Mesenchymal stem cell (in vitro differentiated cells and primary cell): ENCODE results near the gene PARM1. TPM values are rescaled to one million over a fixed set of nuclear protein-coding genes. Genes with fewer than 3 reads are reported as not detected.

Experiments
- DNase-seq: peaks from one replicate; pipeline ENCODE4 v3.0.0-alpha.2; 2013
- H2AFZ ChIP-seq: one replicate; pipeline ENCODE4 v1.6.1; 2013; ENCODE audit warnings: low read depth, mild to moderate bottlenecking, control low read depth, inconsistent platforms, low read length, moderate library complexity
- H2AK5ac ChIP-seq: 2 replicates; pipeline ENCODE4 v1.6.1; 2013; ENCODE audit warnings: low read length, moderate library complexity, mild to moderate bottlenecking, inconsistent platforms; ENCODE audit not compliant: severe bottlenecking
- H2BK120ac ChIP-seq: one replicate; pipeline ENCODE4 v1.6.1; 2013; ENCODE audit warnings: low read depth, mild to moderate bottlenecking, inconsistent platforms, low read length, moderate library complexity
- H2BK12ac ChIP-seq, 2 experiments: one replicate each; pipeline ENCODE4 v1.6.1; 2013; ENCODE audit warnings: inconsistent platforms in 2 of 2, low read length in 2 of 2, mild to moderate bottlenecking in 2 of 2, moderate library complexity in 2 of 2, control low read depth in 1 of 2
- H2BK15ac ChIP-seq: one replicate; pipeline ENCODE4 v1.6.1; 2013; ENCODE audit warnings: mild to moderate bottlenecking, low read depth, inconsistent platforms; ENCODE audit not compliant: poor library complexity, severe bottlenecking
- H2BK5ac ChIP-seq: 2 replicates; pipeline ENCODE4 v1.6.1; 2013; ENCODE audit warnings: low read depth, mild to moderate bottlenecking, low read length, control low read depth, inconsistent platforms; ENCODE audit not compliant: poor library complexity, severe bottlenecking
- H3K14ac ChIP-seq, 2 experiments: one replicate each; pipeline ENCODE4 v1.6.1; 2013; ENCODE audit warnings: inconsistent platforms in 2 of 2, low read length in 2 of 2, control low read depth in 1 of 2, mild to moderate bottlenecking in 1 of 2, moderate library complexity in 1 of 2
- H3K18ac ChIP-seq, 2 experiments: one replicate each; pipeline ENCODE4 v1.6.1; 2013; ENCODE audit warnings: inconsistent platforms in 2 of 2, low read length in 2 of 2, control low read depth in 1 of 2, low read depth in 1 of 2, mild to moderate bottlenecking in 1 of 2
- H3K23ac ChIP-seq, 2 experiments: one replicate each; pipeline ENCODE4 v1.6.1; 2013; ENCODE audit warnings: inconsistent platforms in 2 of 2, low read length in 2 of 2, mild to moderate bottlenecking in 2 of 2, moderate library complexity in 2 of 2, control low read depth in 1 of 2
- H3K27ac ChIP-seq: 2 replicates; pipeline ENCODE4 v1.5.1; 2013; ENCODE audit warnings: mild to moderate bottlenecking, moderate library complexity, low read length, control low read depth, inconsistent platforms; ENCODE audit not compliant: poor library complexity, severe bottlenecking
- H3K27me3 ChIP-seq, 2 experiments: 2 replicates each; pipeline versions ENCODE4 v1.6.1 to v1.7.0; 2013; ENCODE audit warnings: low read length in 2 of 2, mild to moderate bottlenecking in 2 of 2, moderate library complexity in 2 of 2, control low read depth in 1 of 2, inconsistent platforms in 1 of 2; ENCODE audit not compliant: control insufficient read depth in 1 of 2, insufficient read depth in 1 of 2
- H3K36me3 ChIP-seq, 2 experiments: 2 replicates each; pipeline versions ENCODE4 v1.6.1 to v1.7.0; 2013; ENCODE audit warnings: low read length in 2 of 2, control low read depth in 1 of 2, inconsistent platforms in 1 of 2, low read depth in 1 of 2, mild to moderate bottlenecking in 1 of 2; ENCODE audit not compliant: insufficient read depth in 2 of 2, control insufficient read depth in 1 of 2
- H3K4ac ChIP-seq, 2 experiments: one replicate each; pipeline ENCODE4 v1.6.1; 2013; ENCODE audit warnings: inconsistent platforms in 2 of 2, low read length in 2 of 2, mild to moderate bottlenecking in 2 of 2, moderate library complexity in 2 of 2, control low read depth in 1 of 2, low read depth in 1 of 2
- H3K4me1 ChIP-seq: 2 replicates; pipeline ENCODE4 v1.6.1; 2013; ENCODE audit warnings: low read depth, low read length, control low read depth; ENCODE audit not compliant: control insufficient read depth, insufficient read depth
- H3K4me2 ChIP-seq: 2 replicates; pipeline ENCODE4 v1.6.1; 2013; ENCODE audit warnings: low read length, mild to moderate bottlenecking, inconsistent platforms; ENCODE audit not compliant: poor library complexity, severe bottlenecking
- H3K4me3 ChIP-seq, 2 experiments: 2 replicates each; pipeline versions ENCODE4 v1.5.1 to v1.7.0; 2013; ENCODE audit warnings: low read length in 2 of 2, mild to moderate bottlenecking in 2 of 2, control low read depth in 1 of 2, low read depth in 1 of 2; ENCODE audit not compliant: insufficient read depth in 1 of 2
- H3K79me1 ChIP-seq: replicated peaks from 2 replicates; pipeline ENCODE4 v1.6.1; 2013; ENCODE audit warnings: mild to moderate bottlenecking, control low read depth, low read length, inconsistent platforms; ENCODE audit not compliant: poor library complexity, severe bottlenecking
- H3K9ac ChIP-seq: 2 replicates; pipeline ENCODE4 v1.7.0; 2013; ENCODE audit warnings: mild to moderate bottlenecking, low read length, moderate library complexity
- H3K9me3 ChIP-seq: 2 replicates; pipeline ENCODE4 v1.7.0; 2013; ENCODE audit warnings: mild to moderate bottlenecking, low read length; ENCODE audit not compliant: control insufficient read depth
- H4K8ac ChIP-seq: one replicate; pipeline ENCODE4 v1.6.1; 2013; ENCODE audit warnings: inconsistent platforms, mild to moderate bottlenecking, low read length, moderate library complexity
- H4K91ac ChIP-seq: one replicate; pipeline ENCODE4 v1.6.1; 2013; ENCODE audit warnings: mild to moderate bottlenecking, low read length, inconsistent platforms
- WGBS: methylation state at CpG from one replicate; pipeline ENCODE4 v1.1.7; 2013; ENCODE audit warnings: mixed read lengths; 5-methylcytosine and 5-hydroxymethylcytosine counted together
- polyA plus RNA-seq, 2 experiments: library from polyadenylated mRNA; stranded (reverse); fragments of 200-250 nt; gene quantifications; one replicate each; pipeline ENCODE4 v1.2.3, GENCODE V29; 2013

The PARM1 gene, protein sequence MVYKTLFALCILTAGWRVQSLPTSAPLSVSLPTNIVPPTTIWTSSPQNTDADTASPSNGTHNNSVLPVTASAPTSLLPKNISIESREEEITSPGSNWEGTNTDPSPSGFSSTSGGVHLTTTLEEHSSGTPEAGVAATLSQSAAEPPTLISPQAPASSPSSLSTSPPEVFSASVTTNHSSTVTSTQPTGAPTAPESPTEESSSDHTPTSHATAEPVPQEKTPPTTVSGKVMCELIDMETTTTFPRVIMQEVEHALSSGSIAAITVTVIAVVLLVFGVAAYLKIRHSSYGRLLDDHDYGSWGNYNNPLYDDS
- polyA plus RNA-seq (2013, experiment 1 of 2): 69.4 TPM
- 70.1 TPM for polyA plus RNA-seq (2013, experiment 2 of 2)

DNA sequence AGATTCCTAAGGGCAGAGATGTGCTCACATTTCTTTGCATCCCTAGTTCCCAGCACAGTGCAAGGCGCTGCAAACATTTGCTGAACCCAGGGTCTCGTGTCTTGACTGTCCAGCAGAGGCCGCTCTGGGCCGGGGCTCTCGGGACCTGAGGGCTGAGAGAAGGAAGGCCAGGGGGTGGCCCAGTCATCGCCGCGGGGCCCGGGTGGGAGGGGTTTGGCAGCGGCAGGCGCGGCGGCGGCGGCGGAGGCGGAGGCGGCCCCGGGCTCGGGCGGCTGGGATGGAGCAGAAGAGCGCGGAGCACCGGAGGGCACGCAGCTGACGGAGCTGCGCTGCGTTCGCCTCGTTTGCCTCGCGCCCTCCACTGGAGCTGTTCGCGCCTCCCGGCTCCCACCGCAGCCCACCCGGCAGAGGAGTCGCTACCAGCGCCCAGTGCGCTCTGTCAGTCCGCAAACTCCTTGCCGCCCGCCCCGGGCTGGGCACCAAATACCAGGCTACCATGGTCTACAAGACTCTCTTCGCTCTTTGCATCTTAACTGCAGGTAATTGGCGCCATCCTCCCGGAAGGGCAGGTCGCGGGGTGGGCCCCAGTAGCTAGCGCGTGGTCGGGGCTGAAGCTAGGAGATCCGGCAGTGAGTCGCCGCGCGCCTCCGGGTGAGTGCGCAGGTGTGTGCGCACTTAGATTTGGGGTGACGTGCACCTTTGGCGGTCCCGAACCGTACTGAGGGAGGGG, at the start of gene PARM1:
TSS of gene PARM1 (plus strand) at position 285 of the 730 bp plus-strand sequence. CDS start at position 497, 212 bp downstream.
- Histone ChIP-seq H3K4me2 (peak within 1 kb of the TSS; percentile 83), H3K4ac (peak within 1 kb of the TSS in 1 of 2 experiments; percentile 24), H2BK120ac (no peak within 1 kb of the TSS), H3K79me1 (no peaks in the 10 kb centered on the region), H2BK5ac (no peak within 1 kb of the TSS), H4K8ac (peak within 1 kb of the TSS; percentile 19), H3K36me3 (no peaks in the 10 kb centered on the region), H4K91ac (no peak within 1 kb of the TSS), H2BK12ac (peak within 1 kb of the TSS in 1 of 2 experiments; percentile 40), H2AFZ (peak within 1 kb of the TSS; percentile 3), H3K18ac (peak within 1 kb of the TSS; percentile 29 to 84), H3K14ac (peak within 1 kb of the TSS in 1 of 2 experiments; percentile 0), H3K4me1 (peaks cover 19% of the 10 kb centered on the region), H2BK15ac (peak within 1 kb of the TSS; percentile 21), H3K9me3 (no peaks in the 10 kb centered on the region), H3K4me3 (peak within 1 kb of the TSS; percentile 50 to 81), H2AK5ac (no peak within 1 kb of the TSS), H3K27ac (no peak within 1 kb of the TSS), H3K27me3 (peaks cover 55 to 59% of the 10 kb centered on the region in 2 experiments), H3K23ac (peak within 1 kb of the TSS in 1 of 2 experiments; percentile 46), H3K9ac (peak within 1 kb of the TSS; percentile 48)
- under 1% methylated on average over 53 of the region's 64 CpGs for WGBS
- peak; percentile 88 for DNase-seq

GRCh38 chr4:74884266-74884665, 48.6 kb upstream of the PARM1 start:
- Histone ChIP-seq H3K4me1 (no peaks in the 10 kb centered on the region), H3K36me3 (no peaks in the 10 kb centered on the region), H3K18ac (no peak overlapping the region), H3K27ac (no peak overlapping the region), H2BK120ac (no peak overlapping the region), H2BK15ac (no peak overlapping the region), H2BK5ac (no peak overlapping the region), H3K14ac (no peak overlapping the region), H3K23ac (no peak overlapping the region), H3K27me3 (peaks cover 0 to 5% of the 10 kb centered on the region in 2 experiments), H2AK5ac (no peak overlapping the region), H3K4ac (no peak overlapping the region), H3K9ac (no peak overlapping the region), H3K4me2 (no peak overlapping the region), H3K9me3 (peaks cover 5% of the 10 kb centered on the region), H3K79me1 (no peaks in the 10 kb centered on the region), H4K91ac (no peak overlapping the region), H2AFZ (no peak overlapping the region), H2BK12ac (no peak overlapping the region), H3K4me3 (no peak overlapping the region), H4K8ac (no peak overlapping the region)
- 10% methylated on average over 2 of the region's 2 CpGs for WGBS
- peak; percentile 2 for DNase-seq

DNA sequence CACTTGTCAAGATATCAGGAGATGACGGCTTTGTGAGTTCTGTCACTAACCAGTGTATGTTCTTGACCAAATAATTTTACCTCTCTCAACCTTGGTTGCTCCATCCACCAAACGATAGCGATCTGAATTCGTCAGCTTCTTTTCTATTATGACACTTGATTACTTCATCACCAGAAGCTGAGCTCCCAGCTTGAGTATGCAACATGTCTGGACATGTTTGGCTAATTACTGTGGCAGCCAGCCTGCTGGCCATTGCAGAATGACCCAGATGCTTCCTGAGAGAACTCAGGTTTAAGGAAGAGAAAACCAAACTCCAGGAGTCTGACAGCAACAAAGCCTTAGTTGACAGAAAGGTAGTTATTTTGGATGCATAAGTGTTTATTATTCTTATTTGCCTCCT, 46.4 kb upstream of the PARM1 start:
- Histone ChIP-seq H3K27ac (no peak overlapping the region), H3K14ac (no peak overlapping the region), H3K23ac (no peak overlapping the region), H3K4me1 (no peaks in the 10 kb centered on the region), H3K79me1 (no peaks in the 10 kb centered on the region), H3K9me3 (peaks cover 3% of the 10 kb centered on the region), H4K91ac (no peak overlapping the region), H2AK5ac (no peak overlapping the region), H4K8ac (no peak overlapping the region), H3K18ac (peak overlapping the region in 1 of 2 experiments; percentile 37), H3K4ac (no peak overlapping the region), H3K9ac (peak overlapping the region; percentile 75), H2AFZ (no peak overlapping the region), H3K4me2 (no peak overlapping the region), H2BK120ac (no peak overlapping the region), H2BK15ac (no peak overlapping the region), H3K36me3 (no peaks in the 10 kb centered on the region), H3K4me3 (no peak overlapping the region), H3K27me3 (peaks cover 4 to 5% of the 10 kb centered on the region in 2 experiments), H2BK5ac (no peak overlapping the region), H2BK12ac (no peak overlapping the region)
- DNase-seq: peak; percentile 77
- WGBS: 76% methylated on average over 4 of the region's 4 CpGs

GRCh38 chr4:74890341-74890740, 42.6 kb upstream of the PARM1 start:
- H2AK5ac ChIP-seq: no peak overlapping the region
- H3K14ac ChIP-seq: no peak overlapping the region
- H3K36me3 ChIP-seq: no peaks in the 10 kb centered on the region
- no peak overlapping the region for H2BK5ac ChIP-seq
- no peak overlapping the region for H3K4ac ChIP-seq
- peaks cover 4 to 5% of the 10 kb centered on the region in 2 experiments for H3K27me3 ChIP-seq
- H4K8ac ChIP-seq: no peak overlapping the region
- H2AFZ ChIP-seq: no peak overlapping the region
- no peak overlapping the region for H3K4me3 ChIP-seq
- H3K79me1 ChIP-seq: no peaks in the 10 kb centered on the region
- no peak overlapping the region for H2BK120ac ChIP-seq
- H3K9ac ChIP-seq: no peak overlapping the region
- peaks cover 3% of the 10 kb centered on the region for H3K9me3 ChIP-seq
- WGBS: 54% methylated on average over 3 of the region's 5 CpGs
- no peaks in the 10 kb centered on the region for H3K4me1 ChIP-seq
- H3K27ac ChIP-seq: no peak overlapping the region
- no peak overlapping the region for H3K23ac ChIP-seq
- H3K18ac ChIP-seq: no peak overlapping the region
- H2BK15ac ChIP-seq: no peak overlapping the region
- DNase-seq: no peak
- no peak overlapping the region for H3K4me2 ChIP-seq
- H2BK12ac ChIP-seq: no peak overlapping the region
- no peak overlapping the region for H4K91ac ChIP-seq
